SK-N-SH (cell line): ENCODE results near the gene DCDC2.

Source experiments
- EP300 ChIP-seq, 2 experiments: IDR thresholded peaks; 2 replicates each; pipeline versions ENCODE4 v1.4.0 to v1.6.1; 2012; ENCODE audit warnings: borderline replicate concordance in 1 of 2, low read depth in 1 of 2, low read length in 1 of 2
- FOSL2 ChIP-seq: IDR thresholded peaks from 2 replicates; pipeline ENCODE4 v1.4.0; 2012; ENCODE audit warnings: low read depth, mild to moderate bottlenecking, moderate library complexity, borderline replicate concordance
- FOXJ3 ChIP-seq: sonication (generic); formaldehyde crosslinking; IDR thresholded peaks from 2 replicates; pipeline ENCODE4 v1.5.1; 2020; ENCODE audit warnings: mild to moderate bottlenecking, missing genetic modification reagents
- GATA2 ChIP-seq: sonication (generic); formaldehyde crosslinking; IDR thresholded peaks from 2 replicates; pipeline ENCODE4 v1.5.0; 2020; ENCODE audit warnings: mild to moderate bottlenecking, missing genetic modification reagents
- NFIC ChIP-seq: IDR thresholded peaks from 2 replicates; pipeline ENCODE4 v1.4.0; 2012; ENCODE audit warnings: borderline replicate concordance
- NRF1 ChIP-seq: IDR thresholded peaks from 2 replicates; pipeline ENCODE4 v1.6.1; 2012; ENCODE audit warnings: low read depth, mild to moderate bottlenecking, low read length
- POLR2AphosphoS5 ChIP-seq: IDR thresholded peaks from 2 replicates; pipeline ENCODE4 v1.6.1; 2012; ENCODE audit warnings: low read depth, low read length
- REST ChIP-seq: IDR thresholded peaks from 2 replicates; pipeline ENCODE4 v1.6.1; 2012; ENCODE audit warnings: mild to moderate bottlenecking, low read depth, low read length, moderate library complexity
- SMC3 ChIP-seq: IDR thresholded peaks from 2 replicates; pipeline ENCODE4 v1.6.1; 2012; ENCODE audit warnings: low read depth, low read length, improper control_type of control experiment
- TEAD4 ChIP-seq: IDR thresholded peaks from 2 replicates; pipeline ENCODE4 v1.4.0; 2012; ENCODE audit warnings: mild to moderate bottlenecking, borderline replicate concordance; ENCODE audit not compliant: insufficient read depth
- TF ChIP-seq, protein P1 (sequence below): fragments of 200-600 bp; sonication (generic); IDR thresholded peaks from 2 replicates; pipeline ENCODE4 v1.6.1; 2017; ENCODE audit warnings: antibody characterized with exemption, mild to moderate bottlenecking, moderate library complexity
- TF ChIP-seq, protein P2 (sequence below): fragments of 150-350 bp; IDR thresholded peaks from 2 replicates; pipeline ENCODE4 v1.6.1; 2016; ENCODE audit warnings: mild to moderate bottlenecking, low read depth, low read length

- TF ChIP-seq FOXJ3 (CRISPR knock-in tag), result no peak
- TF ChIP-seq, protein P1, sequence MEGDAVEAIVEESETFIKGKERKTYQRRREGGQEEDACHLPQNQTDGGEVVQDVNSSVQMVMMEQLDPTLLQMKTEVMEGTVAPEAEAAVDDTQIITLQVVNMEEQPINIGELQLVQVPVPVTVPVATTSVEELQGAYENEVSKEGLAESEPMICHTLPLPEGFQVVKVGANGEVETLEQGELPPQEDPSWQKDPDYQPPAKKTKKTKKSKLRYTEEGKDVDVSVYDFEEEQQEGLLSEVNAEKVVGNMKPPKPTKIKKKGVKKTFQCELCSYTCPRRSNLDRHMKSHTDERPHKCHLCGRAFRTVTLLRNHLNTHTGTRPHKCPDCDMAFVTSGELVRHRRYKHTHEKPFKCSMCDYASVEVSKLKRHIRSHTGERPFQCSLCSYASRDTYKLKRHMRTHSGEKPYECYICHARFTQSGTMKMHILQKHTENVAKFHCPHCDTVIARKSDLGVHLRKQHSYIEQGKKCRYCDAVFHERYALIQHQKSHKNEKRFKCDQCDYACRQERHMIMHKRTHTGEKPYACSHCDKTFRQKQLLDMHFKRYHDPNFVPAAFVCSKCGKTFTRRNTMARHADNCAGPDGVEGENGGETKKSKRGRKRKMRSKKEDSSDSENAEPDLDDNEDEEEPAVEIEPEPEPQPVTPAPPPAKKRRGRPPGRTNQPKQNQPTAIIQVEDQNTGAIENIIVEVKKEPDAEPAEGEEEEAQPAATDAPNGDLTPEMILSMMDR, result no peak
- TF ChIP-seq SMC3, result no peak
- no peak for TF ChIP-seq POLR2AphosphoS5
- TF ChIP-seq REST, result no peak
- no peak for TF ChIP-seq TEAD4
- no peak for TF ChIP-seq NFIC
- no peak for TF ChIP-seq GATA2
- TF ChIP-seq EP300 (IDR thresholded peaks at IDR 0.05; ENCODE audit: borderline replicate concordance in 1 of 2, low read depth in 1 of 2, low read length in 1 of 2), result no peak
- TF ChIP-seq, protein P2, sequence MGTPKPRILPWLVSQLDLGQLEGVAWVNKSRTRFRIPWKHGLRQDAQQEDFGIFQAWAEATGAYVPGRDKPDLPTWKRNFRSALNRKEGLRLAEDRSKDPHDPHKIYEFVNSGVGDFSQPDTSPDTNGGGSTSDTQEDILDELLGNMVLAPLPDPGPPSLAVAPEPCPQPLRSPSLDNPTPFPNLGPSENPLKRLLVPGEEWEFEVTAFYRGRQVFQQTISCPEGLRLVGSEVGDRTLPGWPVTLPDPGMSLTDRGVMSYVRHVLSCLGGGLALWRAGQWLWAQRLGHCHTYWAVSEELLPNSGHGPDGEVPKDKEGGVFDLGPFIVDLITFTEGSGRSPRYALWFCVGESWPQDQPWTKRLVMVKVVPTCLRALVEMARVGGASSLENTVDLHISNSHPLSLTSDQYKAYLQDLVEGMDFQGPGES, result no peak
- TF ChIP-seq FOSL2, result no peak
- TF ChIP-seq NRF1, result no peak
Observed at GRCh38 chr6:24231438-24231977, 126.4 kb downstream of the DCDC2 start.
